T-helper 2 cell treated with Interferon-gamma antibody and Interleukin-4, amounts not matched to agents 100 ng/mL and 5 ng/mL, for 36 hours (primary cell): ENCODE data around the gene CTSF. TPM values are rescaled to one million over a fixed set of nuclear protein-coding genes. Genes with fewer than 3 reads are reported as not detected.
"Not testable (repeated sequence)": the region's sequence is repeated elsewhere in the genome, so short reads cannot be mapped to it uniquely, and the experiment has no call there.

Experiments used
- intact Hi-C: fragments of 100-400 bp; cut with micrococcal nuclease; formaldehyde crosslinking; loops from one replicate; pipeline ENCODE4 v1.15.1; 2023
- total RNA-seq: library from RNA; stranded (reverse); gene quantifications from 2 replicates; pipeline ENCODE4 v1.2.3, GENCODE V29; 2022

Gene CTSF
- total RNA-seq, 1 donor from 2014 or later = 1.4 TPM

- intact Hi-C loops = loop anchor here (10.0 kb wide), 1 partner anchor 364 kb away; the partner anchor contains the start of gene PC
Measured at GRCh38 chr11:66591175-66591574, 22.8 kb upstream of the CTSF start.

GRCh38 chr11:66589996-66590675, 21.7 kb upstream of the CTSF start:
- intact Hi-C loops = loop anchor here (10.0 kb wide), 1 partner anchor 365 kb away; the partner anchor contains the start of gene PC

- intact Hi-C loops = not testable (repeated sequence)
Measured at GRCh38 chr11:66589315-66589714, 20.9 kb upstream of the CTSF start.

- intact Hi-C loops = no loop called here
Measured at GRCh38 chr11:66586136-66586535, 17.7 kb upstream of the CTSF start.

GRCh38 chr11:66585447-66585846, 17.0 kb upstream of the CTSF start:
- intact Hi-C loops = not testable (repeated sequence)

- intact Hi-C loops = not testable (repeated sequence)
Measured at GRCh38 chr11:66582565-66583147, 14.2 kb upstream of the CTSF start.

GRCh38 chr11:66581261-66581660, 12.9 kb upstream of the CTSF start:
- intact Hi-C loops = no loop called here

GRCh38 chr11:66580803-66581202, 12.4 kb upstream of the CTSF start:
- intact Hi-C loops = no loop called here

GRCh38 chr11:66579017-66579606, 10.7 kb upstream of the CTSF start:
- intact Hi-C loops = loop anchor here (1.0 to 5.0 kb wide), 2 partner anchors 14 to 38 kb away; partner anchors contain the start of genes CCDC87, CCS and RBM14

GRCh38 chr11:66570850-66571180, 2.4 kb upstream of the CTSF start:
- intact Hi-C loops = no loop called here

- intact Hi-C loops = no loop called here
Measured at GRCh38 chr11:66570079-66570849, 1.9 kb upstream of the CTSF start.

- intact Hi-C loops = no loop called here
Measured at GRCh38 chr11:66569076-66569475, 670 bp upstream of the CTSF start.

GRCh38 chr11:66567787-66568123, 651 bp downstream of the CTSF start:
- intact Hi-C loops = no loop called here

GRCh38 chr11:66566221-66566620, 2.2 kb downstream of the CTSF start:
- intact Hi-C loops = no loop called here

- intact Hi-C loops = no loop called here
Measured at GRCh38 chr11:66564984-66565383, 3.4 kb downstream of the CTSF start.

- intact Hi-C loops = no loop called here
Measured at GRCh38 chr11:66564538-66564937, 3.9 kb downstream of the CTSF start.

- intact Hi-C loops = no loop called here
Measured at GRCh38 chr11:66563832-66564231, 4.6 kb downstream of the CTSF start.

- intact Hi-C loops = no loop called here
Measured at GRCh38 chr11:66562907-66563583, 5.4 kb downstream of the CTSF start.

GRCh38 chr11:66562275-66562674, 6.1 kb downstream of the CTSF start:
- intact Hi-C loops = no loop called here

GRCh38 chr11:66561975-66562248, 6.5 kb downstream of the CTSF start:
- intact Hi-C loops = no loop called here

GRCh38 chr11:66561178-66561974, 7.0 kb downstream of the CTSF start:
- intact Hi-C loops = no loop called here
